Panc1 (cell line): ENCODE data around the gene CCDC195.

Source experiments
- CTCF ChIP-seq: fragments of 450-650 bp; IDR thresholded peaks from 2 replicates; pipeline ENCODE4 v1.5.1; 2017; ENCODE audit warnings: mild to moderate bottlenecking
- POLR2AphosphoS5 ChIP-seq: IDR thresholded peaks from 2 replicates; pipeline ENCODE4 v1.6.1; 2012; ENCODE audit warnings: mild to moderate bottlenecking, low read depth, low read length, moderate library complexity
- REST ChIP-seq, 2 experiments: IDR thresholded peaks; 2 replicates each; pipeline ENCODE4 v1.6.1; 2011 to 2012; ENCODE audit warnings: low read depth in 2 of 2, control low read depth in 1 of 2, low read length in 1 of 2, mild to moderate bottlenecking in 1 of 2, moderate library complexity in 1 of 2; ENCODE audit not compliant: insufficient read depth in 1 of 2
- SIN3A ChIP-seq: IDR thresholded peaks from 2 replicates; pipeline ENCODE4 v1.6.1; 2012; ENCODE audit warnings: low read depth, mild to moderate bottlenecking, low read length, moderate library complexity, borderline replicate concordance; ENCODE audit not compliant: insufficient read depth
- TCF7L2 ChIP-seq: IDR thresholded peaks from 2 replicates; pipeline ENCODE4 v1.6.1; 2011; ENCODE audit warnings: mild to moderate bottlenecking, low read depth, low read length, inconsistent platforms

DNA sequence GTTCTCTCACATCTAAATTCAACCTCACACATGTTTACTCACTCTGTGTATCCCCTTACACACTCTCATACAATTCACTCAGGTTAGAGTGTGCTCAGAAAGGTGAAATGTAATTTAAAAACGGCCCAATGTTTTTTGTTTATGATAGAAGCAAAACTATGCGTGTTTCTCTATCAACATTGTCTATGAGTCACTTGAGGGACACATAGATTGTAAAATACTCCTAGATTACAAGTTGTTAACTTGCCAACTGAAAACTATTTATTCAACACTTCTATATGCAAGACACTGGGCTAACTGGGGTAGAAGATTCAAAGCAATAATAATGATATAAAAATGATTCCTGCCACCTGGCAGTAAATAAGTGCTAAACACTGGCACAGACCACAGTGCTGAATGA, 24.6 kb downstream of the CCDC195 start:
- TF ChIP-seq CTCF, result no peak
- no peak for TF ChIP-seq POLR2AphosphoS5
- no peak for TF ChIP-seq TCF7L2
- TF ChIP-seq SIN3A, result no peak
- TF ChIP-seq REST (IDR thresholded peaks at IDR 0.05; ENCODE audit: insufficient read depth in 1 of 2, low read depth in 2 of 2, low read length in 1 of 2), result no peak
